IMR-90 (cell line): Measurements from ENCODE around the gene VPS39. TPM values are rescaled to one million over a fixed set of nuclear protein-coding genes. Genes with fewer than 3 reads are reported as not detected.
"Not testable (repeated sequence)": the region's sequence is repeated elsewhere in the genome, so short reads cannot be mapped to it uniquely, and the experiment has no call there.

Experiments used
- ATAC-seq: fragments of 200-7000 bp; cut with Tn5 transposase; 2 replicates; pipeline ENCODE4 v1.9.1; 2020; ENCODE audit warnings: low read depth, mild to moderate bottlenecking, moderate library complexity
- BruUV-seq: library from RNA; stranded (reverse); fragments of 400-500 nt; replicated peaks from 2 replicates; lab custom pipeline; 2021; lab: Mats Ljungman, UMichigan
- CTCF ChIA-PET: fragments of 300-600 bp; formaldehyde crosslinking; extraction: SDS; loops from one replicate; lab custom pipeline; 2021; ENCODE audit warnings: antibody characterized with exemption; lab: Yijun Ruan, JAX
- POLR2A ChIA-PET: fragments of 300-600 bp; sonication (Branson Sonifier 250); formaldehyde crosslinking; loops from one replicate; lab custom pipeline; 2022; ENCODE audit warnings: antibody characterized with exemption; ENCODE audit not compliant: unreplicated experiment; lab: Charles Lee
- DNase-seq: peaks from one replicate; pipeline ENCODE4 v3.0.0; 2013
- H2AFZ ChIP-seq: replicated peaks from 2 replicates; pipeline ENCODE3; 2013; ENCODE audit warnings: low read length, mild to moderate bottlenecking; ENCODE audit not compliant: poor library complexity
- H2AK5ac ChIP-seq: 2 replicates; pipeline ENCODE4 v1.6.1; 2013; ENCODE audit warnings: low read depth, low read length, inconsistent platforms
- H2AK9ac ChIP-seq: replicated peaks from 2 replicates; pipeline ENCODE3; 2013; ENCODE audit warnings: mild to moderate bottlenecking, low read depth, low read length, moderate library complexity; ENCODE audit not compliant: poor library complexity
- H2BK120ac ChIP-seq: 2 replicates; pipeline ENCODE4 v1.6.1; 2013; ENCODE audit warnings: low read depth, low read length, inconsistent platforms
- H2BK15ac ChIP-seq: 3 replicates; pipeline ENCODE4 v1.6.1; 2013; ENCODE audit warnings: low read depth, low read length, inconsistent platforms
- H2BK20ac ChIP-seq: 2 replicates; pipeline ENCODE4 v1.6.1; 2013; ENCODE audit warnings: low read depth, mild to moderate bottlenecking, inconsistent platforms, low read length, moderate library complexity
- H2BK5ac ChIP-seq: 2 replicates; pipeline ENCODE4 v1.6.1; 2013; ENCODE audit warnings: mild to moderate bottlenecking, low read depth, low read length, inconsistent platforms; ENCODE audit not compliant: poor library complexity, severe bottlenecking
- H3K14ac ChIP-seq: replicated peaks from 2 replicates; pipeline ENCODE4 v1.6.1; 2013; ENCODE audit warnings: low read depth, low read length, inconsistent platforms
- H3K18ac ChIP-seq: 2 replicates; pipeline ENCODE4 v1.6.1; 2013; ENCODE audit warnings: low read depth, low read length, control low read depth
- H3K23ac ChIP-seq: 2 replicates; pipeline ENCODE4 v1.6.1; 2013; ENCODE audit warnings: low read depth, low read length, inconsistent platforms
- H3K27ac ChIP-seq: 2 replicates; pipeline ENCODE4 v1.5.1; 2013; ENCODE audit warnings: mild to moderate bottlenecking, control low read depth, low read length; ENCODE audit not compliant: insufficient read depth
- H3K27me3 ChIP-seq: 2 replicates; pipeline ENCODE4 v1.6.1; 2013; ENCODE audit warnings: low read length; ENCODE audit not compliant: control insufficient read depth, insufficient read depth
- H3K36me3 ChIP-seq: 2 replicates; pipeline ENCODE4 v1.6.1; 2013; ENCODE audit warnings: low read length, mixed read lengths; ENCODE audit not compliant: control insufficient read depth, insufficient read depth
- H3K4ac ChIP-seq: 2 replicates; pipeline ENCODE4 v1.6.1; 2013; ENCODE audit warnings: low read depth, low read length, inconsistent platforms
- H3K4me1 ChIP-seq: 2 replicates; pipeline ENCODE4 v1.6.1; 2013; ENCODE audit warnings: low read length, mixed read lengths; ENCODE audit not compliant: control insufficient read depth, insufficient read depth
- H3K4me2 ChIP-seq: 2 replicates; pipeline ENCODE4 v1.6.1; 2013; ENCODE audit warnings: low read depth, mild to moderate bottlenecking, control low read depth, low read length, moderate library complexity
- H3K4me3 ChIP-seq: 2 replicates; pipeline ENCODE4 v1.5.1; 2013; ENCODE audit warnings: low read depth, mild to moderate bottlenecking, control low read depth, low read length, moderate library complexity; ENCODE audit not compliant: insufficient read depth
- H3K56ac ChIP-seq: 2 replicates; pipeline ENCODE4 v1.6.1; 2013; ENCODE audit warnings: low read length, inconsistent platforms; ENCODE audit not compliant: insufficient read depth; ENCODE audit errors: extremely low read depth
- H3K79me1 ChIP-seq, 2 experiments: 2 replicates each; pipeline ENCODE4 v1.6.1; 2013; ENCODE audit warnings: low read length in 2 of 2, inconsistent platforms in 1 of 2, low read depth in 1 of 2
- H3K9ac ChIP-seq: 2 replicates; pipeline ENCODE4 v1.6.1; 2013; ENCODE audit warnings: low read depth, low read length, control low read depth
- H3K9me1 ChIP-seq: 2 replicates; pipeline ENCODE4 v1.6.1; 2013; ENCODE audit warnings: low read length, inconsistent platforms; ENCODE audit not compliant: insufficient read depth
- H3K9me3 ChIP-seq: 2 replicates; pipeline ENCODE4 v1.6.1; 2013; ENCODE audit warnings: low read length; ENCODE audit not compliant: control insufficient read depth, insufficient read depth
- H4K20me1 ChIP-seq: 2 replicates; pipeline ENCODE4 v1.6.1; 2013; ENCODE audit warnings: low read length, inconsistent platforms; ENCODE audit not compliant: insufficient read depth
- H4K5ac ChIP-seq: 2 replicates; pipeline ENCODE4 v1.6.1; 2013; ENCODE audit warnings: mild to moderate bottlenecking, low read depth, low read length, control low read depth
- H4K8ac ChIP-seq, 2 experiments: 2 replicates each; pipeline ENCODE4 v1.6.1; 2013; ENCODE audit warnings: low read depth in 2 of 2, low read length in 2 of 2, control low read depth in 1 of 2, inconsistent platforms in 1 of 2
- H4K91ac ChIP-seq: 2 replicates; pipeline ENCODE4 v1.6.1; 2013; ENCODE audit warnings: low read depth, low read length, inconsistent platforms; ENCODE audit not compliant: insufficient read depth
- CHD1 ChIP-seq: IDR thresholded peaks from 2 replicates; pipeline ENCODE4 v1.6.1; 2012; ENCODE audit warnings: low read depth, low read length, improper control_type of control experiment
- FOS ChIP-seq: fragments of 150-350 bp; IDR thresholded peaks from 2 replicates; pipeline ENCODE4 v1.6.1; 2016; ENCODE audit warnings: low read depth, low read length
- MAZ ChIP-seq: IDR thresholded peaks from 2 replicates; pipeline ENCODE4 v1.6.1; 2012; ENCODE audit warnings: low read depth, mild to moderate bottlenecking, low read length, improper control_type of control experiment, moderate library complexity, borderline replicate concordance
- MXI1 ChIP-seq: IDR thresholded peaks from 2 replicates; pipeline ENCODE4 v1.6.1; 2012; ENCODE audit warnings: low read depth, mild to moderate bottlenecking, low read length, moderate library complexity, borderline replicate concordance
- NFE2L2 ChIP-seq: fragments of 150-350 bp; IDR thresholded peaks from 2 replicates; pipeline ENCODE4 v1.6.1; 2016; ENCODE audit warnings: low read depth, mild to moderate bottlenecking, low read length
- POLR2A ChIP-seq: IDR thresholded peaks from 2 replicates; pipeline ENCODE4 v1.6.1; 2012; ENCODE audit warnings: mild to moderate bottlenecking, low read depth, low read length
- RAD21 ChIP-seq: IDR thresholded peaks from 2 replicates; pipeline ENCODE4 v1.6.1; 2012; ENCODE audit warnings: low read length, improper control_type of control experiment
- RCOR1 ChIP-seq: IDR thresholded peaks from 2 replicates; pipeline ENCODE4 v1.6.1; 2012; ENCODE audit warnings: mild to moderate bottlenecking, low read length, improper control_type of control experiment; ENCODE audit not compliant: insufficient replicate concordance
- RFX5 ChIP-seq: IDR thresholded peaks from 2 replicates; pipeline ENCODE4 v1.8.0; 2012; ENCODE audit warnings: low read depth, mild to moderate bottlenecking, low read length, moderate library complexity
- WGBS, 2 experiments: methylation state at CpG; one replicate each; pipeline versions ENCODE4 v1.1.5 to v1.1.7; 2013; ENCODE audit warnings: missing lambda C conversion rate in 2 of 2; ENCODE audit not compliant: insufficient read length in 1 of 2; ENCODE audit errors: extremely low coverage in 2 of 2; 5-methylcytosine and 5-hydroxymethylcytosine counted together
- dilution Hi-C: fragments of 300-500 bp; cut with HindIII; formaldehyde crosslinking; loops from one replicate; pipeline ENCODE4 v1.14.3; 2018; ENCODE audit warnings: low sequenced_read_pairs; ENCODE audit not compliant: unreplicated experiment
- in situ Hi-C: fragments of 300-500 bp; cut with MboI; formaldehyde crosslinking; loops from 3 replicates; pipeline ENCODE4 v1.14.3; 2019; ENCODE audit warnings: low sequenced_read_pairs, inconsistent platforms, mixed read lengths
- intact Hi-C: fragments of 100-400 bp; cut with micrococcal nuclease; formaldehyde crosslinking; loops from 2 replicates; pipeline ENCODE4 v1.10.0; 2022
- polyA plus RNA-seq, 3 experiments: library from polyadenylated mRNA; depleted of rRNA; stranded (reverse); fragments of >200 nt; gene quantifications; 2 replicates each; pipeline ENCODE4 v1.2.3, GENCODE V29; 2012; ENCODE audit warnings: low replicate concordance in 1 of 3
- total RNA-seq: library from RNA; depleted of rRNA; stranded (reverse); fragments of >200 nt; gene quantifications from 2 replicates; pipeline ENCODE4 v1.2.3, GENCODE V29; 2012
- TF ChIP-seq, protein P1 (sequence below): fragments of 150-350 bp; IDR thresholded peaks from 2 replicates; pipeline ENCODE4 v1.6.1; 2017; ENCODE audit warnings: mild to moderate bottlenecking, antibody characterized with exemption, low read length, low read depth

The VPS39 gene
- total and polyA plus RNA-seq, 2 of the 4 experiments (the other 2 are of a cell fraction), result 49.7 to 52.2 TPM

DNA sequence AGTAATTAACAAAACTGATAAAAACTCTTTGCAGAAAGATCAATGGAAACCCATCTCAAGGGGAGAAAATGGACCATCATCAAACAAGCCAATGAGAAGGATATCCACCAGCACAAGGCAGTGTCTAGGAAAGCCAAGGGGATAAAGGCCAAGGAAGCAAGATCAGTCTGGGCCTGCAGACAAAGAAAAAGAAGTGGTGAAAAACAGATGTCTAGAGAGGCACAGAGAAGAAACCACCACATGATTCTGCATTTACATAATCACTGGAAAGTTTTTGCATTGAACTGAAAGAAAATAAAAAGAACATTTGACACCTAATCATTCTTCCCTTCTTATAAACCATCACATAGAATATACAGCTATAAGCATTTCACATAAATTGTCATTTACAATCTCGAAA lies 23.0 kb upstream of the VPS39 start:
- no peak overlapping the region for H3K14ac ChIP-seq
- no peak overlapping the region for H4K5ac ChIP-seq
- H3K27me3 ChIP-seq, result no peaks in the 10 kb centered on the region
- in situ Hi-C loops, result no loop called here
- no peak overlapping the region for H4K91ac ChIP-seq
- H4K8ac ChIP-seq, result no peak overlapping the region
- H2BK20ac ChIP-seq, result no peak overlapping the region
- ChIA-PET POLR2A (no interaction called here), CTCF (no interaction called here)
- peaks cover under 1% of the 10 kb centered on the region; the same call in 1 of the 2 replicates for H3K9me1 ChIP-seq
- H3K18ac ChIP-seq, result no peak overlapping the region
- no peak overlapping the region for H2AK9ac ChIP-seq
- no peak overlapping the region for H2AFZ ChIP-seq
- no peak overlapping the region for H2BK120ac ChIP-seq
- no peak overlapping the region for H3K27ac ChIP-seq
- no peaks in the 10 kb centered on the region for H4K20me1 ChIP-seq
- no peak overlapping the region for H3K23ac ChIP-seq
- no peak for ATAC-seq
- H3K79me1 ChIP-seq, result peaks cover 19 to 23% of the 10 kb centered on the region in 2 experiments
- no peak overlapping the region for H2AK5ac ChIP-seq
- no peak for DNase-seq
- no peak overlapping the region for H3K9ac ChIP-seq
- no peaks in the 10 kb centered on the region for H3K4me1 ChIP-seq
- no peaks in the 10 kb centered on the region for H3K9me3 ChIP-seq
- BruUV-seq, result no TSS peak
- H2BK5ac ChIP-seq, result no peak overlapping the region
- WGBS, 2 experiments, result no CpG with 5 or more reads among the region's 1 CpG
- H3K4me2 ChIP-seq, result no peak overlapping the region
- no peak overlapping the region for H2BK15ac ChIP-seq
- H3K36me3 ChIP-seq, result peaks cover 24% of the 10 kb centered on the region
- no peak overlapping the region for H3K56ac ChIP-seq
- dilution Hi-C loops, result no loop called here
- intact Hi-C loops, result no loop called here
- TF ChIP-seq FOS, result no peak
- TF ChIP-seq MAZ, result no peak
- TF ChIP-seq NFE2L2, result no peak
- no peak for TF ChIP-seq POLR2A
- no peak for TF ChIP-seq RAD21
- TF ChIP-seq, protein P1, sequence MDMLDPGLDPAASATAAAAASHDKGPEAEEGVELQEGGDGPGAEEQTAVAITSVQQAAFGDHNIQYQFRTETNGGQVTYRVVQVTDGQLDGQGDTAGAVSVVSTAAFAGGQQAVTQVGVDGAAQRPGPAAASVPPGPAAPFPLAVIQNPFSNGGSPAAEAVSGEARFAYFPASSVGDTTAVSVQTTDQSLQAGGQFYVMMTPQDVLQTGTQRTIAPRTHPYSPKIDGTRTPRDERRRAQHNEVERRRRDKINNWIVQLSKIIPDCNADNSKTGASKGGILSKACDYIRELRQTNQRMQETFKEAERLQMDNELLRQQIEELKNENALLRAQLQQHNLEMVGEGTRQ, result no peak
- no peak for TF ChIP-seq MXI1
- TF ChIP-seq RFX5, result no peak
- TF ChIP-seq CHD1, result no peak
- TF ChIP-seq RCOR1, result no peak
- H3K4ac ChIP-seq, result no peak overlapping the region
- no peak overlapping the region for H3K4me3 ChIP-seq

DNA sequence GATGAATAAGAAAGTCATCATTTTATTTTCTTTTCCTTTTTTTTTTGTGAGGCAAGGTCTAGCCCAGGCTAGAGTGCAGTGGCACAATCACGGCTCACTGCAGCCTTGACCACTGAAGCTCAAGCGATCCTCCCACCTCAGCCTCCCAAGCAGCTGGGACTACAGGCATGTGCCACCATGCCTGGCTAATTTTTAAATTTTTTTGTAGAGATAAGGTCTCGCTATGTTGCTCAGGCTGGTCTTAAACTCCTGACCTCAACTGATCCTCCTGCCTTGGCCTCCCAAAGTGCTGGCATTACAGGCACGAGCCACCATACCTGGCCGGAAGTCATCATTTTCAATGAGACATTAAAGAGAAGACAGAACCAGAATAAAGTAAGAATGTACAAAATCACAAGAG lies 20.9 kb upstream of the VPS39 start:
- H2BK20ac ChIP-seq, H2AK5ac ChIP-seq, H3K27me3 ChIP-seq, H3K27ac ChIP-seq, DNase-seq, H4K5ac ChIP-seq, H3K9me3 ChIP-seq, H2BK15ac ChIP-seq, H4K91ac ChIP-seq, H3K4me1 ChIP-seq, H4K8ac ChIP-seq, H3K14ac ChIP-seq, POLR2A ChIA-PET, H3K4ac ChIP-seq, H2AFZ ChIP-seq, H4K20me1 ChIP-seq, BruUV-seq, H3K9ac ChIP-seq, H3K4me2 ChIP-seq, H2BK5ac ChIP-seq, H3K4me3 ChIP-seq, ATAC-seq, H3K9me1 ChIP-seq, in situ Hi-C loops, H2AK9ac ChIP-seq, H3K18ac ChIP-seq, H2BK120ac ChIP-seq, H3K23ac ChIP-seq, dilution Hi-C loops, H3K56ac ChIP-seq: not testable (repeated sequence)
- intact Hi-C loops, result loop anchor here (5.0 kb wide), 1 partner anchor 42 kb away; no protein-coding TSS in a partner anchor
- CTCF ChIA-PET, result interaction anchor here (0.6 kb wide), 2 partner anchors 43 to 228 kb away, joined by 4 to 7 read pairs; no protein-coding TSS in a partner anchor
- Histone ChIP-seq H3K36me3 (peaks cover 34% of the 10 kb centered on the region), H3K79me1 (peaks cover 15 to 17% of the 10 kb centered on the region in 2 experiments)
- WGBS, 2 experiments, result 92% methylated on average over 2 of the region's 5 CpGs; no CpG with 5 or more reads in 1 of the 2 experiments
